Astrocyte (in vitro differentiated cells and primary cell): Measurements from ENCODE around the gene ZNF768. TPM values are rescaled to one million over a fixed set of nuclear protein-coding genes. Genes with fewer than 3 reads are reported as not detected.

Experiments
- DNase-seq: peaks from one replicate; pipeline ENCODE4 v3.0.0-alpha.2; 2010; ENCODE audit warnings: low read depth
- FAIRE-seq: peaks from 2 replicates; lab custom pipeline; 2011; peaks lifted over from hg19 to GRCh38; lab: Jason Lieb, UNC
- H2AFZ ChIP-seq: 2 replicates; pipeline ENCODE4 v1.6.0; 2012; ENCODE audit warnings: low read depth, low read length, inconsistent platforms
- H3K27ac ChIP-seq: 2 replicates; pipeline ENCODE4 v1.5.1; 2011; ENCODE audit warnings: low read depth, low read length, inconsistent platforms
- H3K27me3 ChIP-seq: 2 replicates; pipeline ENCODE4 v1.6.0; 2011; ENCODE audit warnings: low read length, inconsistent platforms; ENCODE audit not compliant: insufficient read depth
- H3K36me3 ChIP-seq: 2 replicates; pipeline ENCODE4 v1.5.1; 2011; ENCODE audit warnings: low read length, inconsistent platforms; ENCODE audit not compliant: insufficient read depth
- H3K4me1 ChIP-seq: 2 replicates; pipeline ENCODE4 v1.5.1; 2011; ENCODE audit warnings: low read length, inconsistent platforms; ENCODE audit not compliant: insufficient read depth
- H3K4me2 ChIP-seq: 2 replicates; pipeline ENCODE4 v1.6.0; 2012; ENCODE audit warnings: low read length, inconsistent platforms
- H3K4me3 ChIP-seq: 2 replicates; pipeline ENCODE4 v1.5.1; 2011; ENCODE audit warnings: low read depth, mild to moderate bottlenecking, low read length, inconsistent platforms; ENCODE audit not compliant: insufficient read depth
- H3K79me2 ChIP-seq: 2 replicates; pipeline ENCODE4 v1.6.0; 2012; ENCODE audit warnings: mild to moderate bottlenecking, low read length, inconsistent platforms; ENCODE audit not compliant: insufficient read depth
- H3K9ac ChIP-seq: 2 replicates; pipeline ENCODE4 v1.6.0; 2012; ENCODE audit warnings: mild to moderate bottlenecking, low read length, inconsistent platforms
- H3K9me3 ChIP-seq: 2 replicates; pipeline ENCODE4 v1.5.1; 2012; ENCODE audit warnings: low read depth, mild to moderate bottlenecking, low read length, inconsistent platforms; ENCODE audit not compliant: insufficient read depth
- H4K20me1 ChIP-seq: 2 replicates; pipeline ENCODE4 v1.6.0; 2012; ENCODE audit warnings: low read length, inconsistent platforms; ENCODE audit not compliant: insufficient read depth
- H3K27ac Mint-ChIP-seq: one replicate; pipeline ENCODE4 v1.8.0; 2021; ENCODE audit warnings: mild to moderate bottlenecking, mixed read lengths; ENCODE audit not compliant: unreplicated experiment
- H3K27me3 Mint-ChIP-seq: one replicate; pipeline ENCODE4 v1.8.0; 2021; ENCODE audit warnings: low read depth, mixed read lengths; ENCODE audit not compliant: unreplicated experiment
- H3K36me3 Mint-ChIP-seq: one replicate; pipeline ENCODE4 v1.8.0; 2021; ENCODE audit warnings: low read depth, mixed read lengths; ENCODE audit not compliant: unreplicated experiment
- H3K4me1 Mint-ChIP-seq: one replicate; pipeline ENCODE4 v1.8.0; 2021; ENCODE audit warnings: low read depth, mixed read lengths; ENCODE audit not compliant: unreplicated experiment
- H3K4me3 Mint-ChIP-seq: one replicate; pipeline ENCODE4 v1.8.0; 2021; ENCODE audit warnings: mild to moderate bottlenecking, moderate library complexity, mixed read lengths; ENCODE audit not compliant: unreplicated experiment
- H3K9me3 Mint-ChIP-seq: one replicate; pipeline ENCODE4 v1.8.0; 2021; ENCODE audit warnings: mild to moderate bottlenecking, mixed read lengths; ENCODE audit not compliant: unreplicated experiment
- EZH2 ChIP-seq: IDR thresholded peaks from 2 replicates; pipeline ENCODE4 v1.6.1; 2012; ENCODE audit warnings: mild to moderate bottlenecking, low read length, inconsistent platforms; ENCODE audit not compliant: insufficient read depth
- total RNA-seq: library from RNA; stranded (reverse); gene quantifications from 2 replicates; pipeline ENCODE4 v1.2.1, GENCODE V29; 2021
- TF ChIP-seq, protein P1 (sequence below): IDR thresholded peaks from 2 replicates; pipeline ENCODE4 v1.5.1; 2011; ENCODE audit warnings: low read depth, mild to moderate bottlenecking, inconsistent platforms, low read length, moderate library complexity; ENCODE audit not compliant: insufficient read depth

The ZNF768 gene
- total RNA-seq, 1 donor from 2014 or later = 23.1 TPM

- Mint-ChIP-seq H3K9me3 (no peaks in the 10 kb centered on the region), H3K4me1 (peaks cover 4% of the 10 kb centered on the region), H3K27me3 (peaks cover 13% of the 10 kb centered on the region), H3K36me3 (no peaks in the 10 kb centered on the region), H3K27ac (no peak overlapping the region), H3K4me3 (no peak overlapping the region)
- no peak overlapping the region for H3K9ac ChIP-seq
- DNase-seq (no peak), FAIRE-seq (no peak)
- no peak overlapping the region for H2AFZ ChIP-seq
- no peaks in the 10 kb centered on the region for H4K20me1 ChIP-seq
- H3K9me3 ChIP-seq = no peaks in the 10 kb centered on the region
- TF ChIP-seq, protein P1, sequence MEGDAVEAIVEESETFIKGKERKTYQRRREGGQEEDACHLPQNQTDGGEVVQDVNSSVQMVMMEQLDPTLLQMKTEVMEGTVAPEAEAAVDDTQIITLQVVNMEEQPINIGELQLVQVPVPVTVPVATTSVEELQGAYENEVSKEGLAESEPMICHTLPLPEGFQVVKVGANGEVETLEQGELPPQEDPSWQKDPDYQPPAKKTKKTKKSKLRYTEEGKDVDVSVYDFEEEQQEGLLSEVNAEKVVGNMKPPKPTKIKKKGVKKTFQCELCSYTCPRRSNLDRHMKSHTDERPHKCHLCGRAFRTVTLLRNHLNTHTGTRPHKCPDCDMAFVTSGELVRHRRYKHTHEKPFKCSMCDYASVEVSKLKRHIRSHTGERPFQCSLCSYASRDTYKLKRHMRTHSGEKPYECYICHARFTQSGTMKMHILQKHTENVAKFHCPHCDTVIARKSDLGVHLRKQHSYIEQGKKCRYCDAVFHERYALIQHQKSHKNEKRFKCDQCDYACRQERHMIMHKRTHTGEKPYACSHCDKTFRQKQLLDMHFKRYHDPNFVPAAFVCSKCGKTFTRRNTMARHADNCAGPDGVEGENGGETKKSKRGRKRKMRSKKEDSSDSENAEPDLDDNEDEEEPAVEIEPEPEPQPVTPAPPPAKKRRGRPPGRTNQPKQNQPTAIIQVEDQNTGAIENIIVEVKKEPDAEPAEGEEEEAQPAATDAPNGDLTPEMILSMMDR = no peak
- no peak for TF ChIP-seq EZH2
- H3K79me2 ChIP-seq = no peaks in the 10 kb centered on the region
- H3K4me2 ChIP-seq = no peak overlapping the region
- H3K27ac ChIP-seq = no peak overlapping the region
- H3K36me3 ChIP-seq = no peaks in the 10 kb centered on the region
- H3K4me1 ChIP-seq = peaks cover 8% of the 10 kb centered on the region
- H3K4me3 ChIP-seq = no peak overlapping the region
- no peaks in the 10 kb centered on the region for H3K27me3 ChIP-seq
Observed at GRCh38 chr16:30491229-30491628, 35.1 kb downstream of the ZNF768 start.

DNA sequence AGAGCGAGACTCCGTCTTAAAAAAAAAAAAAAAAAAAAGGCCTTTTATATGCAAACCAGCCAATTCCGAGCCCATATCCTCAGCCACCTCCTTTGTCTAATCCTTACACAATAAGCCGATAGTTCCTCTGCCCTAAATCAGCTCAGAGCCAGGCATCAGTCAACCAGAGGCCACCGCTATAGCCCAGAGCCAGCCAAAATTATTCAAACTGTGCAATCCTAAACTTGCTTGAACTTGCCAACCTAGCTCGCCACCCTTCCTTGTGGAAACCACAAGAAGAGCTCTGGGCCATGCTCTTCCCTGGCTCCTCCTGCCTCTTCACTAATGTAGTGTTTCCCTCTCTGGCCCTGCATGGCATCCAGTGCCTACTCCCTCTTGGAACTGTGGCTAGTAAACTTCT is 36.2 kb downstream of the ZNF768 start:
- Histone ChIP-seq H3K4me3 (no peak overlapping the region), H4K20me1 (no peaks in the 10 kb centered on the region), H3K9me3 (no peaks in the 10 kb centered on the region), H3K27ac (no peak overlapping the region), H2AFZ (no peak overlapping the region), H3K27me3 (no peaks in the 10 kb centered on the region), H3K4me1 (peaks cover 8% of the 10 kb centered on the region), H3K36me3 (no peaks in the 10 kb centered on the region), H3K79me2 (no peaks in the 10 kb centered on the region), H3K4me2 (no peak overlapping the region), H3K9ac (no peak overlapping the region)
- Mint-ChIP-seq H3K27me3 (peaks cover 13% of the 10 kb centered on the region), H3K9me3 (no peaks in the 10 kb centered on the region), H3K4me3 (peak overlapping the region; percentile 50), H3K36me3 (no peaks in the 10 kb centered on the region), H3K27ac (no peak overlapping the region), H3K4me1 (peaks cover 4% of the 10 kb centered on the region)
- FAIRE-seq (no peak), DNase-seq (no peak)
- no peak for TF ChIP-seq EZH2
- TF ChIP-seq, protein P1 = no peak

GRCh38 chr16:30488764-30489605 is 37.4 kb downstream of the ZNF768 start:
- Histone ChIP-seq H3K36me3 (no peaks in the 10 kb centered on the region), H3K9ac (no peak overlapping the region), H2AFZ (no peak overlapping the region), H3K4me2 (no peak overlapping the region), H4K20me1 (no peaks in the 10 kb centered on the region), H3K27ac (no peak overlapping the region), H3K4me1 (peaks cover 8% of the 10 kb centered on the region), H3K9me3 (no peaks in the 10 kb centered on the region), H3K79me2 (no peaks in the 10 kb centered on the region), H3K4me3 (no peak overlapping the region), H3K27me3 (no peaks in the 10 kb centered on the region)
- peaks cover 7% of the 10 kb centered on the region for H3K27me3 Mint-ChIP-seq
- no peak for TF ChIP-seq EZH2
- TF ChIP-seq, protein P1 = no peak
- FAIRE-seq (no peak), DNase-seq (no peak)
- peaks cover 4% of the 10 kb centered on the region for H3K4me1 Mint-ChIP-seq
- no peaks in the 10 kb centered on the region for H3K9me3 Mint-ChIP-seq
- H3K27ac Mint-ChIP-seq = no peak overlapping the region
- no peak overlapping the region for H3K4me3 Mint-ChIP-seq
- H3K36me3 Mint-ChIP-seq = no peaks in the 10 kb centered on the region
